Sciatic nerve (tissue), 2 donors: ENCODE data around the gene SLC3A2. TPM values are rescaled to one million over a fixed set of nuclear protein-coding genes. Genes with fewer than 3 reads are reported as not detected.
"Not testable (repeated sequence)": the region's sequence is repeated elsewhere in the genome, so short reads cannot be mapped to it uniquely, and the experiment has no call there.

Source experiments
- ATAC-seq: fragments of 200-7000 bp; cut with Tn5 transposase; one replicate; pipeline ENCODE4 v1.9.1; 2020; ENCODE audit warnings: mild to moderate bottlenecking, moderate library complexity
- DNase-seq: peaks from one replicate; pipeline ENCODE4 v3.0.0-alpha.2; 2020; ENCODE audit warnings: low spot score
- intact Hi-C: fragments of 100-400 bp; cut with DNase I; formaldehyde crosslinking; loops from one replicate; pipeline ENCODE4 v1.14.2; 2022
- total RNA-seq: library from RNA; stranded (reverse); fragmentation: NEBNext Ultra II Directional; extraction: Animal tissue kit (Norgen Biotek cat#: 25700); gene quantifications from one replicate; pipeline ENCODE4 v1.2.1, GENCODE V29; 2021
- donor health status: DM: no; HTN: no; CAD: no.
- donor health status: DM: no; HTN: no; CAD: no.

The SLC3A2 gene
- 102 TPM for total RNA-seq

- ATAC-seq, result peak; percentile 94
- intact Hi-C loops, result no loop called here
- peak; percentile 94 for DNase-seq
Measured at GRCh38 chr11:62880803-62881578, at the start of gene SLC3A2. Gene SLC3A2 (plus strand): TSS chr11:62880896. CDS start chr11:62881024, 128 bp downstream.

- DNase-seq (no peak), ATAC-seq (no peak)
- intact Hi-C loops, result no loop called here
Measured at GRCh38 chr11:62830904-62831519, 49.7 kb upstream of the SLC3A2 start.

- intact Hi-C loops, result no loop called here
- peak; percentile 100 for DNase-seq
Measured at GRCh38 chr11:62831520-62832335, 49.0 kb upstream of the SLC3A2 start, which contains the start of gene STX5. Gene STX5 (minus strand): TSS chr11:62832051. CDS start chr11:62831243, 808 bp downstream.

GRCh38 chr11:62832336-62833234, 48.1 kb upstream of the SLC3A2 start, which contains the start of gene TEX54:
Gene TEX54 (minus strand): TSS chr11:62832841.
- DNase-seq (peak; percentile 69), ATAC-seq (peak; percentile 3)
- intact Hi-C loops, result no loop called here

More at GRCh38 chr11:62831520-62832335, 49.0 kb upstream of the SLC3A2 start, which contains the start of gene STX5:
- ATAC-seq, result peak; percentile 99

GRCh38 chr11:62835336-62835735, 45.4 kb upstream of the SLC3A2 start:
- DNase-seq (no peak), ATAC-seq (no peak)
- intact Hi-C loops, result no loop called here

GRCh38 chr11:62839050-62839945, 41.4 kb upstream of the SLC3A2 start, which contains the start of gene WDR74:
Gene WDR74 (minus strand): TSS chr11:62839590. CDS start chr11:62839570, 20 bp downstream.
- intact Hi-C loops, result no loop called here
- peak; percentile 85 for ATAC-seq
- DNase-seq, result peak; percentile 96

- DNase-seq (peak; percentile 85), ATAC-seq (peak; percentile 48)
- intact Hi-C loops, result not testable (repeated sequence)
Measured at GRCh38 chr11:62840721-62841360, 39.9 kb upstream of the SLC3A2 start.

- DNase-seq (peak; percentile 89), ATAC-seq (peak; percentile 80)
- intact Hi-C loops, result no loop called here
Measured at GRCh38 chr11:62841361-62842170, 39.1 kb upstream of the SLC3A2 start.

GRCh38 chr11:62842171-62842741, 38.4 kb upstream of the SLC3A2 start:
- DNase-seq (peak; percentile 71), ATAC-seq (no peak)
- intact Hi-C loops, result no loop called here

GRCh38 chr11:62842891-62843290, 37.8 kb upstream of the SLC3A2 start:
- DNase-seq, intact Hi-C loops, ATAC-seq: not testable (repeated sequence)

- DNase-seq (no peak), ATAC-seq (no peak)
- intact Hi-C loops, result no loop called here
Measured at GRCh38 chr11:62843466-62843865, 37.2 kb upstream of the SLC3A2 start.

GRCh38 chr11:62844154-62844553, 36.5 kb upstream of the SLC3A2 start:
- intact Hi-C loops, result no loop called here

GRCh38 chr11:62846177-62846576, 34.5 kb upstream of the SLC3A2 start:
- DNase-seq (no peak), ATAC-seq (no peak)
- intact Hi-C loops, result no loop called here

More at GRCh38 chr11:62844154-62844553, 36.5 kb upstream of the SLC3A2 start:
- DNase-seq, result no peak
- no peak for ATAC-seq

GRCh38 chr11:62847767-62848314, 32.9 kb upstream of the SLC3A2 start:
- no peak for DNase-seq

More at GRCh38 chr11:62847767-62848314, 32.9 kb upstream of the SLC3A2 start:
- intact Hi-C loops, result no loop called here
- no peak for ATAC-seq
